Measurements from ENCODE around the gene NLRC3.

Gene NLRC3

GRCh38 chr16:3591436-3591803 is 14.2 kb upstream of the NLRC3 start:
- TF ChIP-seq, protein P1, sequence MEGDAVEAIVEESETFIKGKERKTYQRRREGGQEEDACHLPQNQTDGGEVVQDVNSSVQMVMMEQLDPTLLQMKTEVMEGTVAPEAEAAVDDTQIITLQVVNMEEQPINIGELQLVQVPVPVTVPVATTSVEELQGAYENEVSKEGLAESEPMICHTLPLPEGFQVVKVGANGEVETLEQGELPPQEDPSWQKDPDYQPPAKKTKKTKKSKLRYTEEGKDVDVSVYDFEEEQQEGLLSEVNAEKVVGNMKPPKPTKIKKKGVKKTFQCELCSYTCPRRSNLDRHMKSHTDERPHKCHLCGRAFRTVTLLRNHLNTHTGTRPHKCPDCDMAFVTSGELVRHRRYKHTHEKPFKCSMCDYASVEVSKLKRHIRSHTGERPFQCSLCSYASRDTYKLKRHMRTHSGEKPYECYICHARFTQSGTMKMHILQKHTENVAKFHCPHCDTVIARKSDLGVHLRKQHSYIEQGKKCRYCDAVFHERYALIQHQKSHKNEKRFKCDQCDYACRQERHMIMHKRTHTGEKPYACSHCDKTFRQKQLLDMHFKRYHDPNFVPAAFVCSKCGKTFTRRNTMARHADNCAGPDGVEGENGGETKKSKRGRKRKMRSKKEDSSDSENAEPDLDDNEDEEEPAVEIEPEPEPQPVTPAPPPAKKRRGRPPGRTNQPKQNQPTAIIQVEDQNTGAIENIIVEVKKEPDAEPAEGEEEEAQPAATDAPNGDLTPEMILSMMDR (IDR thresholded peaks at IDR 0.05; ENCODE audit: insufficient read depth, low read length): no peak
- TF ChIP-seq SPI1 (IDR thresholded peaks at IDR 0.05; ENCODE audit: borderline replicate concordance, low read depth) (no peak), REST (IDR thresholded peaks at IDR 0.05; ENCODE audit: insufficient replicate concordance, low read depth) (no peak), POLR2AphosphoS5 (IDR thresholded peaks at IDR 0.05; ENCODE audit: low read depth) (no peak), GABPA (IDR thresholded peaks at IDR 0.05; ENCODE audit: low read depth) (no peak)
- Histone ChIP-seq H3K4me3 (replicated peaks; ENCODE audit: insufficient read depth, low read length) (no peak overlapping the region), H3K27ac (replicated peaks) (no peak overlapping the region), H3K27me3 (ENCODE audit: insufficient read depth, poor library complexity, severe bottlenecking) (no peaks in the 10 kb centered on the region)
- DNase-seq (ENCODE audit: low read depth in 1 of 2, low spot score in 1 of 2): no peak

GRCh38 chr16:3590736-3591435 is 13.7 kb upstream of the NLRC3 start:
- Histone ChIP-seq H3K4me3 (replicated peaks; ENCODE audit: insufficient read depth, low read length) (no peak overlapping the region), H3K27ac (replicated peaks) (no peak overlapping the region), H3K27me3 (ENCODE audit: insufficient read depth, poor library complexity, severe bottlenecking) (no peaks in the 10 kb centered on the region)
- TF ChIP-seq SPI1 (IDR thresholded peaks at IDR 0.05; ENCODE audit: borderline replicate concordance, low read depth) (peak; percentile 51; the same call in 1 of the 2 replicates), POLR2AphosphoS5 (IDR thresholded peaks at IDR 0.05; ENCODE audit: low read depth) (peak; percentile 57), GABPA (IDR thresholded peaks at IDR 0.05; ENCODE audit: low read depth) (0 out of 2 replicates have a peak, but pooled peaks have one; percentile 22)
- TF ChIP-seq, protein P1 (IDR thresholded peaks at IDR 0.05; ENCODE audit: insufficient read depth, low read length): no peak
- peak; percentile 57 to 80 for DNase-seq (ENCODE audit: low read depth in 1 of 2, low spot score in 1 of 2)

- no peaks in the 10 kb centered on the region for H3K27me3 ChIP-seq (ENCODE audit: insufficient read depth, poor library complexity, severe bottlenecking)
- H3K4me3 ChIP-seq (replicated peaks; ENCODE audit: insufficient read depth, low read length): no peak overlapping the region
- TF ChIP-seq GABPA (IDR thresholded peaks at IDR 0.05; ENCODE audit: low read depth): no peak
- TF ChIP-seq REST (IDR thresholded peaks at IDR 0.05; ENCODE audit: insufficient replicate concordance, low read depth): no peak
- no peak overlapping the region for H3K27ac ChIP-seq (replicated peaks)
- no peak for DNase-seq (ENCODE audit: low read depth in 1 of 2, low spot score in 1 of 2)
Observed at GRCh38 chr16:3589991-3590701, 12.9 kb upstream of the NLRC3 start.

GRCh38 chr16:3589441-3589921 is 12.3 kb upstream of the NLRC3 start:
- Histone ChIP-seq H3K27ac (replicated peaks) (no peak overlapping the region), H3K27me3 (ENCODE audit: insufficient read depth, poor library complexity, severe bottlenecking) (no peaks in the 10 kb centered on the region), H3K4me3 (replicated peaks; ENCODE audit: insufficient read depth, low read length) (no peak overlapping the region)
- no peak for DNase-seq (ENCODE audit: low read depth in 1 of 2, low spot score in 1 of 2)
- TF ChIP-seq GABPA (IDR thresholded peaks at IDR 0.05; ENCODE audit: low read depth): no peak
- TF ChIP-seq, protein P1 (IDR thresholded peaks at IDR 0.05; ENCODE audit: insufficient read depth, low read length): no peak
- no peak for TF ChIP-seq POLR2AphosphoS5 (IDR thresholded peaks at IDR 0.05; ENCODE audit: low read depth)
- TF ChIP-seq REST (IDR thresholded peaks at IDR 0.05; ENCODE audit: insufficient replicate concordance, low read depth): no peak
- no peak for TF ChIP-seq SPI1 (IDR thresholded peaks at IDR 0.05; ENCODE audit: borderline replicate concordance, low read depth)

All from HL-60 (cell line).